SK-N-MC (cell line): ENCODE measurements around the gene EFNA3.

Experiments used
- EZH2 ChIP-seq: fragments of 200-600 bp; sonication (generic); IDR thresholded peaks from one replicate; pipeline ENCODE4 v1.6.1; 2017; ENCODE audit warnings: antibody characterized with exemption
- FOXP2 ChIP-seq: optimal IDR thresholded peaks from 2 replicates; pipeline ENCODE3; 2011; ENCODE audit warnings: mild to moderate bottlenecking, moderate library complexity; ENCODE audit not compliant: insufficient read depth; ENCODE audit errors: extremely low read length, control extremely low read depth

DNA sequence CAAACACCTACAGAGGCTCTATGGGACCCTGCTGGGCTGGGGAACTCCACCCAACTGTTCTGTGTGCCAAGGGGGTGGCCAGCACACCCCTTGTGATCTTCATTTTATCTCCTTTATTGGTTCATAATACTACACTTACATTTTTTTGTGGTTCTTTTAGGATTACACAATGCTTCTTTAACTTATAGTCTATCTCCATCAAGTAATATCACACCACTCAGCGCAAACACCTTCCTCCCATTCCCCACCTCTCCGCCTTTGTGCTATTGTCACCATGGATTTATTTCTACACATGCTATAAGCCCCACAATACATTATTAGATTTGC is 15.9 kb downstream of the EFNA3 start:
- TF ChIP-seq EZH2, result no peak
- no peak for TF ChIP-seq FOXP2
